Measurements from ENCODE around the gene NUMB. TPM values are rescaled to one million over a fixed set of nuclear protein-coding genes. Genes with fewer than 3 reads are reported as not detected.
"Not testable (repeated sequence)": the region's sequence is repeated elsewhere in the genome, so short reads cannot be mapped to it uniquely, and the experiment has no call there.

Gene NUMB
- polyA plus RNA-seq, 1 donor, result 88.3 TPM

DNA sequence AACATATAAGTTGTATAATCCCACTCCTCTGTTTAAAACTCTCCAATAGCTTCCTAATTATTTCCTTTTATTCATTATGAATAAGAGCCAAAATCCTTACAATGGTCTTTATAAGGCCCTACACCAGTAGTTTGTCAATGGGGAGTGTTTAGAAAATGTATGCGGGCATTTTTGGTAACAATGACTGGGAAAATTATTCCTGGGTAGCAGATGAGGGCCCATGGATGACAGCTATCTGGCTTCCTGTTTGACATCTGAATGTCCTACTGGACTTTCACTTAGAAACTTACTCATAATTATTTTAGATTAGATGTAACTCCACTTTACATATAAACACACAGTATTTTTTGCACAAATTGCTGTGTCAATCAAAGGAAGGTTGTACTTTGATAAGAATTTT, 119.8 kb downstream of the NUMB start:
- Histone ChIP-seq H3K27ac (ENCODE audit: low read length) (no peak overlapping the region), H3K4me1 (ENCODE audit: control insufficient read depth, insufficient read depth, low read length) (no peaks in the 10 kb centered on the region), H3K9me3 (ENCODE audit: control insufficient read depth, low read depth, low read length) (no peaks in the 10 kb centered on the region), H3K36me3 (ENCODE audit: control insufficient read depth, insufficient read depth, low read length) (peaks cover 7% of the 10 kb centered on the region), H3K4me3 (ENCODE audit: low read length) (no peak overlapping the region), H3K27me3 (ENCODE audit: control insufficient read depth, insufficient read depth, low read length) (no peaks in the 10 kb centered on the region)
- DNase-seq, result no peak
- WGBS (ENCODE audit: insufficient coverage, low lambda C conversion rate), result no CpG with 5 or more reads among the region's 1 CpG

DNA sequence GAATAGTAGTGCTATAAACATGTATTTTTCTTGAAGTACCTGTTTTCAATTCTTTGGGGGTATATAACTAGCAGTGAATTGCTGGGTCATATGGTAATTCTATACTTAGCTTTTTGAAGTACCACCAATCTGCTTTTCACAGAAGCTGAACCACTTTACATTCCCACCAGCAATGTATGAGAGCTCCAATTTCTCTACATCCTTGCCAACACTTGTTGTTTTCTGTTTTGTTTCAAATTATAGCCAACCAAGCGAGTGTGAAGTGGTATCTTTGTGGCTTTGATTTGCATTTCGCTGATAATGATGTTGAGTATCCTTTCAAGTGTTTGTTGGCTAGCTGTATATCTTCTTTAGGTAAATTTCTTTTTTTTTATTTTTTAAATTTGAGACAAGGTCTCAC, 125.3 kb downstream of the NUMB start:
- H3K27me3 ChIP-seq (ENCODE audit: control insufficient read depth, insufficient read depth, low read length), result no peaks in the 10 kb centered on the region
- no peaks in the 10 kb centered on the region for H3K9me3 ChIP-seq (ENCODE audit: control insufficient read depth, low read depth, low read length)
- H3K27ac ChIP-seq (ENCODE audit: low read length), result no peak overlapping the region
- no CpG with 5 or more reads among the region's 2 CpGs for WGBS (ENCODE audit: insufficient coverage, low lambda C conversion rate)
- no peak for DNase-seq
- H3K4me3 ChIP-seq (ENCODE audit: low read length), result no peak overlapping the region
- H3K36me3 ChIP-seq (ENCODE audit: control insufficient read depth, insufficient read depth, low read length), result no peaks in the 10 kb centered on the region
- no peaks in the 10 kb centered on the region for H3K4me1 ChIP-seq (ENCODE audit: control insufficient read depth, insufficient read depth, low read length)

DNA sequence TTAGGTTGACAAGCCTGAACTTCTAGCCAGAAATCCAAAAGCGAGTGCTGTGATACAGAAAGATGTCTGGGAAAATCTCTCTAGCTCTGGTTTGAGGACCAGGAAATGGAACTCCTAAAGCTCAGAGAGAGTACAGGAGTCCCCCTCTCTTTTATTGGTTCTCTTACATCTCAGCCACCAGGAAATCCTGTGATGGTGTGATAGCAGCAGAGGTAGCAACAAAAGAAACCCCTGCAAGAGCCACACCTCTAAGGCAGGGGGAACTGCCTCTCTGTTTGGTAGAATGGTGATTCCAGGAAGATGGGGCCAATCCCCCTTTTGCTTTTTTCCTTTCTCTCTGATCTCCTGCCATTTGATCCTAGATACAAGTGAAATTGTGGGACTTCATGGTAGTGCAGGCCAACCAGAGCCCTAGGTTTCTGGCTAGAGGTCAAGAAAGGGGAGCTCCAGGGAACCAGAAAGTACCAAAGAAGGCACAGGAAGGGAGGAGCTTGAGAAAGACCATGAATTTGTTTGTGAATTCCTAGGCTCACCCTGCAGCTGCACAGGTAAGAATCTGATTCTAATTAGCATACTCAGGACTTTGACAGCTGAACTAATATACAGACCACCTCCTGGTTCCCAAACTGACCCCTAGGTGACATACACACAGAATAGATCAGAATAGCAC, 132.6 kb downstream of the NUMB start:
- H3K4me1 ChIP-seq (ENCODE audit: control insufficient read depth, insufficient read depth, low read length), result peaks cover 27% of the 10 kb centered on the region
- DNase-seq, result no peak
- no peaks in the 10 kb centered on the region for H3K27me3 ChIP-seq (ENCODE audit: control insufficient read depth, insufficient read depth, low read length)
- peaks cover 5% of the 10 kb centered on the region for H3K36me3 ChIP-seq (ENCODE audit: control insufficient read depth, insufficient read depth, low read length)
- no CpG with 5 or more reads among the region's 1 CpG for WGBS (ENCODE audit: insufficient coverage, low lambda C conversion rate)
- no peak overlapping the region for H3K27ac ChIP-seq (ENCODE audit: low read length)
- no peaks in the 10 kb centered on the region for H3K9me3 ChIP-seq (ENCODE audit: control insufficient read depth, low read depth, low read length)
- no peak overlapping the region for H3K4me3 ChIP-seq (ENCODE audit: low read length)

DNA sequence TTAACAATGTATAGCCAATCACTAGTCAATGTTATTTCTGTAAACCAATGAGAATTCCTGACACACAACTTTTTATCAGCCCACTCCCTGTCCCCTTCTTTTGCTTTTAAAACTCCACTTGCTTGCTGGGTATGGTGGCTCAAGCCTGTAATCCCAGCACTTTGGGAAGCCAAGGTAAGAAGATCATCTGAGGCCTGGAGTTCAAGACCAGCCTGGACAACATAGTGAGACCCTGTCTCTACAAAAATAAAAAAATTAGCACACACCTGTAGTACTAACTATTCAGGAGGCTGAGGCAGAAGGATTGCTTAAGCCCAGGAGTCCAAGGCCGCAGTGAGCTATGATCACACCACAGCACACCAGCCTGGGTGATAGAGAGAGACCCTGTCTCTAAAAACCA, 133.3 kb downstream of the NUMB start:
- Histone ChIP-seq H3K4me1 (ENCODE audit: control insufficient read depth, insufficient read depth, low read length) (peaks cover 27% of the 10 kb centered on the region), H3K27ac (ENCODE audit: low read length) (no peak overlapping the region)
- no CpG with 5 or more reads among the region's 1 CpG for WGBS (ENCODE audit: insufficient coverage, low lambda C conversion rate)

DNA sequence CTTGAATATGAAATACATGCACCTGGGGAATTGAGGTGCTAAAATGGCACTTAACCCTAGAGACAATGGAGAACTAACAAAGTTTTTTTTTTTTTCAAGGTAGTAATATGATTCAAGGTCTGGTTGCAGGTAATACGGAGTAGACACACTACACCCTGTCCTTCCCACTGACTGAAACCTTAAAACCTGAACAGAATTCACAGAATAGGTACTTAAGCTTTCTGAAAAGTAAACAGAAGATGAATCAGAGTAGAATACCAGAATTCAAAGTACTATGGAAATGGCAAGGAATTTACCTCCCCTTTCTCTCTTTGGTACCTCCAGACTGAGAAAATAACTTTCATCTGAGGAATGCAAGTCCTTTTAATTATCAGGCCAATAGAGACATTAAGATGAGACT, 133.8 kb downstream of the NUMB start:
- Histone ChIP-seq H3K36me3 (ENCODE audit: control insufficient read depth, insufficient read depth, low read length) (peaks cover 5% of the 10 kb centered on the region), H3K4me1 (ENCODE audit: control insufficient read depth, insufficient read depth, low read length) (peaks cover 27% of the 10 kb centered on the region), H3K27me3 (ENCODE audit: control insufficient read depth, insufficient read depth, low read length) (no peaks in the 10 kb centered on the region), H3K27ac (ENCODE audit: low read length) (no peak overlapping the region), H3K4me3 (ENCODE audit: low read length) (no peak overlapping the region), H3K9me3 (ENCODE audit: control insufficient read depth, low read depth, low read length) (no peaks in the 10 kb centered on the region)
- WGBS (ENCODE audit: insufficient coverage, low lambda C conversion rate), result 20% methylated on average over 1 of the region's 1 CpG
- no peak for DNase-seq

More for the DNA sequence above, 133.3 kb downstream of the NUMB start:
- H3K36me3 ChIP-seq (ENCODE audit: control insufficient read depth, insufficient read depth, low read length), result peaks cover 5% of the 10 kb centered on the region
- H3K4me3 ChIP-seq (ENCODE audit: low read length), result no peak overlapping the region
- DNase-seq, result no peak
- H3K27me3 ChIP-seq (ENCODE audit: control insufficient read depth, insufficient read depth, low read length), result no peaks in the 10 kb centered on the region
- no peaks in the 10 kb centered on the region for H3K9me3 ChIP-seq (ENCODE audit: control insufficient read depth, low read depth, low read length)

DNA sequence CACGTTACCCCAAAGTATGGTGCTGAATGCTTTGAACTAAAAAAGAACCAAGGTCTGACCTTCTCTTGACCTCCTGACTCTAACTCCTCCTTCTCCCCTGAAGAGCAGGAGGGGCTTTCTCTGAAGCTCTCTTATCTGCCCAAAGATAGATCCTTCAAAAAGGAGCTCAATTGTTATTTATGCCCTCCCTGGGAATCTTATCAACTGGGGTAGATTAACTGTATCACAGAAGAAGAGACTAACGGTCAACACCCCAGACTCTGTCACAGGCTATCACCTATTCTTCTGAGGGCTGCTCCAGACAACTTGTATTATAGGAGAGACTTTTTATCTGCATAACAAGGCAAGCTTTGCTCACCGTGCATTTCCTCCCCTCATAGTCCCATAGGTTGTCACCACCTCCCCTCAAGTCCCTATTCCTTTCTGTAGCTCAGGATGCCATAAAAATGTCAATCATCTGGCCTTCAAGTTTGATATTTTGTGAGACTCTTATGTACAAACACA, 134.4 kb downstream of the NUMB start:
- Histone ChIP-seq H3K9me3 (ENCODE audit: control insufficient read depth, low read depth, low read length) (no peaks in the 10 kb centered on the region), H3K36me3 (ENCODE audit: control insufficient read depth, insufficient read depth, low read length) (peaks cover 5% of the 10 kb centered on the region), H3K27ac (ENCODE audit: low read length) (no peak overlapping the region), H3K4me1 (ENCODE audit: control insufficient read depth, insufficient read depth, low read length) (peaks cover 27% of the 10 kb centered on the region), H3K4me3 (ENCODE audit: low read length) (no peak overlapping the region), H3K27me3 (ENCODE audit: control insufficient read depth, insufficient read depth, low read length) (no peaks in the 10 kb centered on the region)
- WGBS (ENCODE audit: insufficient coverage, low lambda C conversion rate), result no CpG with 5 or more reads among the region's 3 CpGs
- no peak for DNase-seq

DNA sequence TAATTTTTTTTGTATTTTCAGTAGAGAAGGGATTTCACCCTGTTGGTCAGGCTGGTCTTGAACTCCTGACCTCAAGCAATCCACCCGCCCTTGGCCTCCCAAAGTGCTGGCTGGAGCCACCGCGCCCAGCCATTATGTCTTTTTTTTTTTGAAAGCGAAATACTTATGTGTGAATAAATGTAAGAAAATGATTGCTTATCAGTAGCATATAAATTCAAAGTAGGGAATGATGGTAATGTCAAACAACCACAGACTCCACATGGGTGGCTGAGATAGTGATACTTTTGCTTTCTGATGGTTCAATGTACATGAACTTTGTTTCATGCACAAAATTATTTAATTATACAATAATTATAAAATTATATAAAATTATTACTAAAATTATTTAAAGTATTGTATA, 145.2 kb downstream of the NUMB start:
- Histone ChIP-seq H3K36me3 (ENCODE audit: control insufficient read depth, insufficient read depth, low read length) (peaks cover 5% of the 10 kb centered on the region), H3K27me3 (ENCODE audit: control insufficient read depth, insufficient read depth, low read length) (no peaks in the 10 kb centered on the region), H3K4me3 (ENCODE audit: low read length) (no peak overlapping the region), H3K4me1 (ENCODE audit: control insufficient read depth, insufficient read depth, low read length) (peaks cover 5% of the 10 kb centered on the region), H3K27ac (ENCODE audit: low read length) (no peak overlapping the region), H3K9me3 (ENCODE audit: control insufficient read depth, low read depth, low read length) (no peaks in the 10 kb centered on the region)
- WGBS (ENCODE audit: insufficient coverage, low lambda C conversion rate), result 100% methylated on average over 1 of the region's 4 CpGs
- no peak for DNase-seq

DNA sequence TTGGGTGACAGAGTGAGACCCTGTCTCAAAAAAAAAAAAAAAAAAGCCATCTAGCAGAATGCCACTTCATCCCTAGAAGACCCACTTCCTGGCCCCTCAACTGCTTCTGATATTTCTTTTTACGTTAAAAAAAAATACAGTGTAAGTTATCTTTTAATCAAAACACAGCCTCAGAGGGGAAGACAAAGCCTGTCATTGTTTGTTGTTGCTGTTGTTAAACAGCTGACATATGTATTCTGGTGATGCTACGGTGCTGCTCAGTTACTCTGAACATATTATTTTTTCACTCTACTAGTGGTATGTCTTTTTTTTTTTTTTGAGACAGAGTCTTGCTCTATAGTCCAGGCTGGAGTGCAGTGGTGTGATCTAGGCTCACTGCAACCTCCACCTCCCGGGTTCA, 145.7 kb downstream of the NUMB start:
- H3K27ac ChIP-seq (ENCODE audit: low read length), result no peak overlapping the region
- peaks cover 5% of the 10 kb centered on the region for H3K4me1 ChIP-seq (ENCODE audit: control insufficient read depth, insufficient read depth, low read length)
- no peaks in the 10 kb centered on the region for H3K9me3 ChIP-seq (ENCODE audit: control insufficient read depth, low read depth, low read length)
- no peak for DNase-seq
- 100% methylated on average over 1 of the region's 3 CpGs for WGBS (ENCODE audit: insufficient coverage, low lambda C conversion rate)
- H3K36me3 ChIP-seq (ENCODE audit: control insufficient read depth, insufficient read depth, low read length), result peaks cover 8% of the 10 kb centered on the region
- H3K4me3 ChIP-seq (ENCODE audit: low read length), result no peak overlapping the region
- no peaks in the 10 kb centered on the region for H3K27me3 ChIP-seq (ENCODE audit: control insufficient read depth, insufficient read depth, low read length)

DNA sequence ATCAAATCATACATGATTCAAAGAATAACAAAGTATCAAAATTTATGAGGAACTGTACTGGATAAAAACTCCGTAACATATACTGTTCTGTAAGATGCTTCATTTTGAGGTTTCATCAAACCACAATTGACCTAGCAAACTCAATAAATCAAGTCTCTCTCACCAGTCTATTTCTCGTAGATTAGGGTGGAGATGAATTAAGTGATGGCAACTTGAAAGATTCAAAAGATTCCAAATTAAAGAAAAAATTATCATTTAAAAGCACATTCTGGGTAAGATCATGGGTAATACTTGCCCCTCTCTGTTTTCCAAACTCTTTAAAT, 146.7 kb downstream of the NUMB start:
- peaks cover 5% of the 10 kb centered on the region for H3K4me1 ChIP-seq (ENCODE audit: control insufficient read depth, insufficient read depth, low read length)
- no peaks in the 10 kb centered on the region for H3K27me3 ChIP-seq (ENCODE audit: control insufficient read depth, insufficient read depth, low read length)
- H3K9me3 ChIP-seq (ENCODE audit: control insufficient read depth, low read depth, low read length), result no peaks in the 10 kb centered on the region
- peaks cover 8% of the 10 kb centered on the region for H3K36me3 ChIP-seq (ENCODE audit: control insufficient read depth, insufficient read depth, low read length)
- peak overlapping the region; percentile 39 for H3K27ac ChIP-seq (ENCODE audit: low read length)
- no CpG with 5 or more reads among the region's 2 CpGs for WGBS (ENCODE audit: insufficient coverage, low lambda C conversion rate)
- no peak overlapping the region for H3K4me3 ChIP-seq (ENCODE audit: low read length)
- no peak for DNase-seq

DNA sequence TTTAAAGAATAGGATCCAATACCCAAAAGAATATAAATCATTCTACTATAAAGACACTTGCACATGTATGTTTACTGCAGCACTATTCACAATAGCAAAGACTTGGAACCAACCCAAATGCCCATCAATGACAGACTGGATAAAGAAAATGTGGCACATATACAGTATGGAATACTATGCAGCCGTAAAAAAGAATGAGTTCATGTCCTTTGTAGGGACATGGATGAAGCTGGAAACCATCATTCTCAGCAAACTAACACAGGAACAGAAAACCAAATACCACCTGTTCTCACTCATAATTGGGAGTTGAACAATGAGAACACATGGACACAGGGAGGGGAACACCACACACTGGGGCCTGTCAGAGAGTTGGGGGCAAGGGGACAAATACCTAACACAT, 149.1 kb downstream of the NUMB start:
- not testable (repeated sequence) for H3K4me1 ChIP-seq (ENCODE audit: control insufficient read depth, insufficient read depth, low read length); DNase-seq; H3K36me3 ChIP-seq (ENCODE audit: control insufficient read depth, insufficient read depth, low read length); H3K4me3 ChIP-seq (ENCODE audit: low read length); H3K9me3 ChIP-seq (ENCODE audit: control insufficient read depth, low read depth, low read length); H3K27me3 ChIP-seq (ENCODE audit: control insufficient read depth, insufficient read depth, low read length); H3K27ac ChIP-seq (ENCODE audit: low read length)
- no CpG with 5 or more reads among the region's 1 CpG for WGBS (ENCODE audit: insufficient coverage, low lambda C conversion rate)

DNA sequence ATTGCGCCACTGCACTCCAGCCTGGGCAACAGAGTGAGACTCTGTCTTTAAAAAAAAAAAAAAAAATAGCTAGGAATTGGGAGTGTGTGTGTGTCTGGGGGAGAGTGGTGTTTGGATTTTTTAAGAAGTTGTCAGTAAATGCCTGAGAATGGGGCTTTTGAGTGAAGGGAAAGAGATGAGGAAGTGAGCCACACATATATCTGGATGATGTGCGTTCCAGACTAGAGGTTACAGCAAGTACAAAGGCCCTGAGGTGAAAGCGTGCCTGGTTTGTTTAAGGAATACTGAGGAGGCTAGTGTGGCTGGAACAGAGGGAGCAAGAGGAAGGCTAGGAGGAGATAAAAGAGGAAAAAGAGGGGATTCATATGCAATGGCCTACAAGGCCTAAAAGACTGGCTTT, 151.1 kb downstream of the NUMB start:
- peaks cover 6% of the 10 kb centered on the region for H3K36me3 ChIP-seq (ENCODE audit: control insufficient read depth, insufficient read depth, low read length)
- H3K4me1 ChIP-seq (ENCODE audit: control insufficient read depth, insufficient read depth, low read length), result no peaks in the 10 kb centered on the region
- 100% methylated on average over 1 of the region's 3 CpGs for WGBS (ENCODE audit: insufficient coverage, low lambda C conversion rate)
- no peak for DNase-seq
- no peaks in the 10 kb centered on the region for H3K9me3 ChIP-seq (ENCODE audit: control insufficient read depth, low read depth, low read length)
- no peak overlapping the region for H3K27ac ChIP-seq (ENCODE audit: low read length)
- no peak overlapping the region for H3K4me3 ChIP-seq (ENCODE audit: low read length)
- H3K27me3 ChIP-seq (ENCODE audit: control insufficient read depth, insufficient read depth, low read length), result no peaks in the 10 kb centered on the region

Measured in large intestine (tissue), 3 donors.